SK-N-SH treated with all-trans-retinoic acid at 6 μM for 48 hours (cell line): Measurements from ENCODE around the gene BPIFB2.

ENCODE experiments used
- BACH2 ChIP-seq: fragments of 250-450 bp; sonication (Bioruptor Pico); IDR thresholded peaks from 2 replicates; pipeline ENCODE4 v1.9.0; 2021; ENCODE audit warnings: mild to moderate bottlenecking, borderline replicate concordance
- CREB5 ChIP-seq: fragments of 250-450 bp; sonication (Bioruptor Pico); IDR thresholded peaks from 2 replicates; pipeline ENCODE4 v1.5.1; 2020; ENCODE audit warnings: low read depth, mild to moderate bottlenecking, moderate library complexity
- CSDC2 ChIP-seq: fragments of 250-450 bp; sonication (Bioruptor Pico); IDR thresholded peaks from 2 replicates; pipeline ENCODE4 v1.5.0; 2020; ENCODE audit warnings: mild to moderate bottlenecking, moderate library complexity
- ESRRG ChIP-seq: fragments of 250-450 bp; sonication (Bioruptor Pico); IDR thresholded peaks from 2 replicates; pipeline ENCODE4 v1.6.1; 2021; ENCODE audit warnings: mild to moderate bottlenecking
- ZC3H10 ChIP-seq: fragments of 250-450 bp; sonication (Bioruptor Pico); IDR thresholded peaks from 2 replicates; pipeline ENCODE4 v1.5.1; 2021; ENCODE audit warnings: mild to moderate bottlenecking, moderate library complexity
- ZFP3 ChIP-seq: fragments of 250-450 bp; sonication (Bioruptor Pico); IDR thresholded peaks from 2 replicates; pipeline ENCODE4 v1.5.0; 2020; ENCODE audit warnings: mild to moderate bottlenecking, moderate library complexity
- ZNF70 ChIP-seq: fragments of 450-650 bp; formaldehyde crosslinking; IDR thresholded peaks from 2 replicates; pipeline ENCODE4 v1.5.0; 2020; ENCODE audit warnings: mild to moderate bottlenecking, moderate library complexity

- TF ChIP-seq ZNF70 (no peak), ZFP3 (CRISPR knock-in tag) (no peak), BACH2 (no peak), ZC3H10 (CRISPR knock-in tag) (no peak), CSDC2 (CRISPR knock-in tag) (no peak), CREB5 (CRISPR knock-in tag) (no peak), ESRRG (no peak)
These were observed 35.8 kb upstream of the BPIFB2 start for GRCh38 chr20:32971703-32972161.
